ENCODE measurements around the gene TUFM.
"Not testable (repeated sequence)": the region's sequence is repeated elsewhere in the genome, so short reads cannot be mapped to it uniquely, and the experiment has no call there.

DNA sequence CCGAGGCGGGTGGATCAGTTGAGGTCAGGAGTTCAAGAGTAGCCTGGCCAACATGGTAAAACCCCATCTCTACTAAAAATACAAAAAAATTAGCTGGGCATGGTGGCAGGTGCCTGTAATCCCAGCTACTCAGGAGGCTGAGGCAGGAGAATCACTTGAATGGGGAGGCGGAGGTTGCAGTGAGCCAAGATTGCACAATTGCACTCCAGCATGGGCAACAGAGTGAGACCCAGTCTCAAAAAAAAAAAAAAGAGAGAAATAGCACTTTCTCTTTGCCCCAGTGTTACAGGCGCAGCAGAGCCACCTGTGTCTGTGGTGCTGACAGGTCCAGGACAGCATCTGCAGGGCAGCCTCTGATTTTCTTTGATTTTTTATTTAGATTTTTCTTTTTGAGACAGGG, 35.4 kb upstream of the TUFM start:
- TF ChIP-seq CTCF (IDR thresholded peaks at IDR 0.05); PRDM15 (CRISPR knock-in tag; IDR thresholded peaks at IDR 0.05); IRF2 (CRISPR knock-in tag; IDR thresholded peaks at IDR 0.05; ENCODE audit: borderline replicate concordance, low read depth); ATF3 (CRISPR knock-in tag; conservative IDR thresholded peaks at IDR 0.05); ELF4 (CRISPR knock-in tag; IDR thresholded peaks at IDR 0.05; ENCODE audit: low read depth); USF1 (CRISPR knock-in tag; IDR thresholded peaks at IDR 0.05); MAX (CRISPR knock-in tag; IDR thresholded peaks at IDR 0.05); CREM (CRISPR knock-in tag; IDR thresholded peaks at IDR 0.05); ZBTB21 (CRISPR knock-in tag; IDR thresholded peaks at IDR 0.05; ENCODE audit: borderline replicate concordance): not testable (repeated sequence)
- TF ChIP-seq, protein P1, sequence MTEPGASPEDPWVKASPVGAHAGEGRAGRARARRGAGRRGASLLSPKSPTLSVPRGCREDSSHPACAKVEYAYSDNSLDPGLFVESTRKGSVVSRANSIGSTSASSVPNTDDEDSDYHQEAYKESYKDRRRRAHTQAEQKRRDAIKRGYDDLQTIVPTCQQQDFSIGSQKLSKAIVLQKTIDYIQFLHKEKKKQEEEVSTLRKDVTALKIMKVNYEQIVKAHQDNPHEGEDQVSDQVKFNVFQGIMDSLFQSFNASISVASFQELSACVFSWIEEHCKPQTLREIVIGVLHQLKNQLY (CRISPR knock-in tag; IDR thresholded peaks at IDR 0.05), result not testable (repeated sequence)
- TF ChIP-seq, protein P2, sequence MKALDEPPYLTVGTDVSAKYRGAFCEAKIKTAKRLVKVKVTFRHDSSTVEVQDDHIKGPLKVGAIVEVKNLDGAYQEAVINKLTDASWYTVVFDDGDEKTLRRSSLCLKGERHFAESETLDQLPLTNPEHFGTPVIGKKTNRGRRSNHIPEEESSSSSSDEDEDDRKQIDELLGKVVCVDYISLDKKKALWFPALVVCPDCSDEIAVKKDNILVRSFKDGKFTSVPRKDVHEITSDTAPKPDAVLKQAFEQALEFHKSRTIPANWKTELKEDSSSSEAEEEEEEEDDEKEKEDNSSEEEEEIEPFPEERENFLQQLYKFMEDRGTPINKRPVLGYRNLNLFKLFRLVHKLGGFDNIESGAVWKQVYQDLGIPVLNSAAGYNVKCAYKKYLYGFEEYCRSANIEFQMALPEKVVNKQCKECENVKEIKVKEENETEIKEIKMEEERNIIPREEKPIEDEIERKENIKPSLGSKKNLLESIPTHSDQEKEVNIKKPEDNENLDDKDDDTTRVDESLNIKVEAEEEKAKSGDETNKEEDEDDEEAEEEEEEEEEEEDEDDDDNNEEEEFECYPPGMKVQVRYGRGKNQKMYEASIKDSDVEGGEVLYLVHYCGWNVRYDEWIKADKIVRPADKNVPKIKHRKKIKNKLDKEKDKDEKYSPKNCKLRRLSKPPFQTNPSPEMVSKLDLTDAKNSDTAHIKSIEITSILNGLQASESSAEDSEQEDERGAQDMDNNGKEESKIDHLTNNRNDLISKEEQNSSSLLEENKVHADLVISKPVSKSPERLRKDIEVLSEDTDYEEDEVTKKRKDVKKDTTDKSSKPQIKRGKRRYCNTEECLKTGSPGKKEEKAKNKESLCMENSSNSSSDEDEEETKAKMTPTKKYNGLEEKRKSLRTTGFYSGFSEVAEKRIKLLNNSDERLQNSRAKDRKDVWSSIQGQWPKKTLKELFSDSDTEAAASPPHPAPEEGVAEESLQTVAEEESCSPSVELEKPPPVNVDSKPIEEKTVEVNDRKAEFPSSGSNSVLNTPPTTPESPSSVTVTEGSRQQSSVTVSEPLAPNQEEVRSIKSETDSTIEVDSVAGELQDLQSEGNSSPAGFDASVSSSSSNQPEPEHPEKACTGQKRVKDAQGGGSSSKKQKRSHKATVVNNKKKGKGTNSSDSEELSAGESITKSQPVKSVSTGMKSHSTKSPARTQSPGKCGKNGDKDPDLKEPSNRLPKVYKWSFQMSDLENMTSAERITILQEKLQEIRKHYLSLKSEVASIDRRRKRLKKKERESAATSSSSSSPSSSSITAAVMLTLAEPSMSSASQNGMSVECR (CRISPR knock-in tag; IDR thresholded peaks at IDR 0.05; ENCODE audit: borderline replicate concordance), result not testable (repeated sequence)

All from WTC11 (cell line).